CD4-positive, alpha-beta T cell treated with Interleukin-1 beta for 1 hour (primary cell): Measurements from ENCODE around the gene TP53TG5.

ENCODE experiments used
- DNase-seq, 2 donors: peaks; one replicate each; pipeline ENCODE4 v3.0.0-alpha.2; 2020 to 2022

Gene TP53TG5

GRCh38 chr20:45378191-45378590 lies at the start of gene TP53TG5:
TP53TG5 (minus strand) TSS chr20:45378325; CDS start chr20:45378236, 89 bp downstream.
- no peak for DNase-seq

GRCh38 chr20:45427236-45428149 lies 49.4 kb upstream of the TP53TG5 start:
- DNase-seq = no peak

- no peak for DNase-seq
Measured at GRCh38 chr20:45426320-45427016, 48.3 kb upstream of the TP53TG5 start.

GRCh38 chr20:45425561-45425960 lies 47.4 kb upstream of the TP53TG5 start:
- no peak for DNase-seq

GRCh38 chr20:45423700-45424099 lies 45.6 kb upstream of the TP53TG5 start:
- DNase-seq = no peak

GRCh38 chr20:45420125-45420524 lies 42.0 kb upstream of the TP53TG5 start:
- DNase-seq = no peak

GRCh38 chr20:45419188-45420091 lies 41.3 kb upstream of the TP53TG5 start:
- peak in 1 of 2 donors; percentile 29 for DNase-seq

GRCh38 chr20:45416917-45417316 lies 38.8 kb upstream of the TP53TG5 start:
- no peak for DNase-seq

GRCh38 chr20:45415822-45416637 lies 37.9 kb upstream of the TP53TG5 start, which contains the start of gene PIGT:
PIGT (plus strand) TSS chr20:45416141; CDS start chr20:45416157, 16 bp downstream.
- DNase-seq = peak; percentile 90 to 91

- no peak for DNase-seq
Measured at GRCh38 chr20:45413479-45413878, 35.4 kb upstream of the TP53TG5 start.

GRCh38 chr20:45412653-45413052 lies 34.5 kb upstream of the TP53TG5 start:
- no peak for DNase-seq

- DNase-seq = no peak
Measured at GRCh38 chr20:45410887-45411286, 32.8 kb upstream of the TP53TG5 start.

GRCh38 chr20:45409521-45410272 lies 31.6 kb upstream of the TP53TG5 start:
- DNase-seq = no peak

GRCh38 chr20:45408646-45409213 lies 30.6 kb upstream of the TP53TG5 start:
- DNase-seq = peak in 1 of 2 donors; percentile 38

- no peak for DNase-seq
Measured at GRCh38 chr20:45407783-45408645, 29.9 kb upstream of the TP53TG5 start, which contains the start of gene DBNDD2. DBNDD2 (plus strand) TSS chr20:45408289; CDS start chr20:45408468, 179 bp downstream.

GRCh38 chr20:45407067-45407745 lies 29.1 kb upstream of the TP53TG5 start:
- no peak for DNase-seq

- peak; percentile 39 to 42 for DNase-seq
Measured at GRCh38 chr20:45406260-45407066, 28.3 kb upstream of the TP53TG5 start.
